GM19240 (cell line): ENCODE data around the gene ACTG1.

ENCODE experiments used
- DNase-seq: peaks from one replicate; pipeline ENCODE4 v3.0.0; 2011; ENCODE audit warnings: low spot score; ENCODE audit not compliant: insufficient read length

Gene ACTG1

GRCh38 chr17:81498953-81499600 lies 13.5 kb downstream of the ACTG1 start:
- no peak for DNase-seq

- DNase-seq = no peak
These were observed 17.8 kb downstream of the ACTG1 start for GRCh38 chr17:81494626-81495377.

GRCh38 chr17:81493198-81494038 lies 19.2 kb downstream of the ACTG1 start:
- no peak for DNase-seq

GRCh38 chr17:81492706-81493105 lies 19.9 kb downstream of the ACTG1 start:
- no peak for DNase-seq

GRCh38 chr17:81492202-81492601 lies 20.4 kb downstream of the ACTG1 start:
- no peak for DNase-seq

- DNase-seq = no peak
These were observed 20.8 kb downstream of the ACTG1 start for GRCh38 chr17:81491761-81492160.

GRCh38 chr17:81491181-81491581 lies 21.4 kb downstream of the ACTG1 start:
- DNase-seq = no peak

- DNase-seq = no peak
These were observed 22.3 kb downstream of the ACTG1 start for GRCh38 chr17:81489998-81490992.

- DNase-seq = no peak
These were observed 23.3 kb downstream of the ACTG1 start for GRCh38 chr17:81489012-81489997.

- no peak for DNase-seq
These were observed 24.2 kb downstream of the ACTG1 start for GRCh38 chr17:81488276-81488860.

GRCh38 chr17:81487487-81488275 lies 24.9 kb downstream of the ACTG1 start:
- DNase-seq = peak; percentile 83

- no peak for DNase-seq
These were observed 25.5 kb downstream of the ACTG1 start for GRCh38 chr17:81487089-81487486.

GRCh38 chr17:81486199-81486810 lies 26.3 kb downstream of the ACTG1 start:
- DNase-seq = no peak

GRCh38 chr17:81484195-81484979 lies 28.2 kb downstream of the ACTG1 start:
- peak; percentile 91 for DNase-seq

- DNase-seq = no peak
These were observed 28.8 kb downstream of the ACTG1 start for GRCh38 chr17:81483862-81484194.

GRCh38 chr17:81483085-81483861 lies 29.3 kb downstream of the ACTG1 start:
- no peak for DNase-seq

GRCh38 chr17:81482673-81483072 lies 29.9 kb downstream of the ACTG1 start:
- DNase-seq = no peak
